K562 (cell line): ENCODE results near the gene ANO2. TPM values are rescaled to one million over a fixed set of nuclear protein-coding genes. Genes with fewer than 3 reads are reported as not detected.

ENCODE experiments used
- ATAC-seq: fragments of 200-7000 bp; cut with Tn5 transposase; 3 replicates; pipeline ENCODE4 v1.9.1; 2020; ENCODE audit warnings: moderate library complexity
- BruUV-seq: library from RNA; stranded (reverse); fragments of 400-500 nt; replicated peaks from 2 replicates; lab custom pipeline; 2021; lab: Mats Ljungman, UMichigan
- CTCF ChIA-PET: fragments of 300-600 bp; formaldehyde crosslinking; extraction: SDS; loops from one replicate; lab custom pipeline; 2021; ENCODE audit warnings: low intra/inter-chr PET ratio; lab: Yijun Ruan, JAX
- POLR2A ChIA-PET: fragments of 300-600, 350-650 bp; sonication (Branson Sonifier 250); formaldehyde crosslinking; extraction: SDS; loops from one replicate; lab custom pipeline; 2021; ENCODE audit warnings: antibody characterized with exemption, inconsistent platforms; lab: Yijun Ruan, JAX
- DNase-seq, 4 experiments: peaks; one replicate each; pipeline versions ENCODE4 v3.0.0 to v3.0.0-alpha.2; 2011 to 2018; ENCODE audit warnings: low spot score in 3 of 4, mixed read lengths in 3 of 4; ENCODE audit errors: extremely low read depth in 1 of 4
- FAIRE-seq: peaks from 2 replicates; lab custom pipeline; 2011; peaks lifted over from hg19 to GRCh38; lab: Jason Lieb, UNC
- H2AFZ ChIP-seq: 2 replicates; pipeline ENCODE4 v1.6.0; 2011; ENCODE audit warnings: low read depth, low read length, control low read depth, inconsistent platforms
- H3K27ac ChIP-seq: fragments of 200-600 bp; 3 replicates; pipeline ENCODE4 v1.8.0; 2011; ENCODE audit warnings: low read depth, mild to moderate bottlenecking, control low read depth, inconsistent platforms, low read length, moderate library complexity, mixed read lengths; ENCODE audit errors: extremely low read depth
- H3K27me3 ChIP-seq, 2 experiments: fragments of 300-600 bp in 1 of 2; 2 replicates in 1 of 2; 3 replicates in 1 of 2; pipeline versions ENCODE4 v1.6.0 to v1.8.0; 2011; ENCODE audit warnings: inconsistent platforms in 2 of 2, low read length in 2 of 2, mild to moderate bottlenecking in 1 of 2, mixed read lengths in 1 of 2, moderate library complexity in 1 of 2; ENCODE audit not compliant: control insufficient read depth in 2 of 2, insufficient read depth in 2 of 2
- H3K36me3 ChIP-seq: fragments of 300-600 bp; 3 replicates; pipeline ENCODE4 v1.8.0; 2011; ENCODE audit warnings: mild to moderate bottlenecking, low read length, inconsistent platforms; ENCODE audit not compliant: control insufficient read depth, insufficient read depth
- H3K4me1 ChIP-seq, 2 experiments: fragments of 200-600 bp in 1 of 2; replicated peaks in 1 of 2; 2 replicates in 1 of 2; 3 replicates in 1 of 2; pipeline versions ENCODE4 v1.5.1 to v1.8.0; 2011; ENCODE audit warnings: inconsistent platforms in 2 of 2, low read length in 2 of 2, mild to moderate bottlenecking in 1 of 2, mixed read lengths in 1 of 2, moderate library complexity in 1 of 2; ENCODE audit not compliant: control insufficient read depth in 2 of 2, insufficient read depth in 2 of 2
- H3K4me2 ChIP-seq: 2 replicates; pipeline ENCODE4 v1.6.1; 2011; ENCODE audit warnings: low read length, control low read depth, inconsistent platforms, mixed read lengths; ENCODE audit not compliant: insufficient read depth
- H3K4me3 ChIP-seq: fragments of 200-600 bp; sonication (generic), shearing (Covaris generic); 2 replicates; pipeline ENCODE4 v1.5.1; 2016; ENCODE audit warnings: control low read depth, inconsistent platforms
- H3K79me2 ChIP-seq: fragments of 200-600 bp; 3 replicates; pipeline ENCODE4 v1.8.0; 2011; ENCODE audit warnings: low read length, inconsistent platforms; ENCODE audit not compliant: control insufficient read depth, insufficient read depth
- H3K9ac ChIP-seq, 2 experiments: 2 replicates each; pipeline versions ENCODE4 v1.6.0 to v1.6.1; 2011; ENCODE audit warnings: low read depth in 2 of 2, low read length in 2 of 2, control low read depth in 1 of 2, inconsistent platforms in 1 of 2, mild to moderate bottlenecking in 1 of 2, mixed read lengths in 1 of 2; ENCODE audit not compliant: insufficient read depth in 1 of 2
- H3K9me1 ChIP-seq: one replicate; pipeline ENCODE4 v1.6.0; 2011; ENCODE audit warnings: inconsistent platforms, mild to moderate bottlenecking, low read length, moderate library complexity; ENCODE audit not compliant: control insufficient read depth, insufficient read depth
- H3K9me3 ChIP-seq: replicated peaks from 2 replicates; pipeline ENCODE4 v1.5.1; 2011; ENCODE audit warnings: low read depth, low read length, inconsistent platforms; ENCODE audit not compliant: control insufficient read depth, insufficient read depth
- H4K20me1 ChIP-seq: replicated peaks from 2 replicates; pipeline ENCODE4 v1.6.1; 2011; ENCODE audit warnings: low read length, inconsistent platforms, mixed read lengths; ENCODE audit not compliant: control insufficient read depth, insufficient read depth
- CBX5 ChIP-seq: IDR thresholded peaks from 2 replicates; pipeline ENCODE4 v1.6.1; 2014; ENCODE audit warnings: low read depth, borderline replicate concordance
- ETV6 ChIP-seq, 3 experiments: fragments of 150-350 bp in 1 of 3; sonication (generic) in 1 of 3; formaldehyde crosslinking in 1 of 3; IDR thresholded peaks; 2 replicates each; pipeline versions ENCODE4 v1.6.1 to v1.8.0; 2014 to 2022; ENCODE audit warnings: borderline replicate concordance in 2 of 3, low read depth in 2 of 3, antibody characterized with exemption in 1 of 3, low read length in 1 of 3, mild to moderate bottlenecking in 1 of 3, missing genetic modification reagents in 1 of 3
- KLF13 ChIP-seq: fragments of 450-650 bp; IDR thresholded peaks from 2 replicates; pipeline ENCODE4 v1.6.1; 2016; ENCODE audit warnings: missing genetic modification characterization, low read depth, mild to moderate bottlenecking, missing compliant biosample characterization, moderate library complexity, borderline replicate concordance
- TCF3 ChIP-seq: sonication (generic); formaldehyde crosslinking; IDR thresholded peaks from 2 replicates; pipeline ENCODE4 v1.4.0; 2020; ENCODE audit warnings: mild to moderate bottlenecking, missing genetic modification reagents
- ZBTB7A ChIP-seq: IDR thresholded peaks from 2 replicates; pipeline ENCODE4 v1.6.1; 2011; ENCODE audit warnings: low read depth, mild to moderate bottlenecking, low read length, moderate library complexity, borderline replicate concordance; ENCODE audit not compliant: control insufficient read depth
- ZNF780A ChIP-seq: fragments of 250-450 bp; sonication (Bioruptor Pico); IDR thresholded peaks from 2 replicates; pipeline ENCODE4 v1.5.0; 2021; ENCODE audit warnings: mild to moderate bottlenecking
- WGBS: fragments of 100-300 bp; shearing (Covaris generic); methylation state at CpG from one replicate; pipeline ENCODE4 v1.1.6; 2016; ENCODE audit warnings: low coverage, mixed read lengths; ENCODE audit not compliant: insufficient coverage; ENCODE audit errors: missing lambda C conversion rate; 5-methylcytosine and 5-hydroxymethylcytosine counted together
- in situ Hi-C: fragments of 300-500 bp; cut with MboI; formaldehyde crosslinking; loops from 4 replicates; pipeline ENCODE4 v1.15.0; 2018; ENCODE audit warnings: inconsistent platforms, mixed read lengths
- intact Hi-C: fragments of 100-400 bp; cut with micrococcal nuclease; formaldehyde crosslinking; loops from 2 replicates; pipeline ENCODE4 v1.14.2; 2022
- polyA plus RNA-seq, 8 experiments: library from polyadenylated mRNA; depleted of rRNA in 4 of 8; stranded (reverse) in 5 of 8; unstranded in 3 of 8; fragments of >200 nt; fragmentation: Nextera tagmentation in 2 of 8; fragmentation: Illumina TruSeq in 1 of 8; extraction: Ambion mirVana in 2 of 8; extraction: Trizol in 1 of 8; gene quantifications; 2 replicates each; pipeline versions ENCODE4 v1.2.1 to v1.2.3, GENCODE V29; 2011 to 2014; ENCODE audit warnings: inconsistent platforms in 1 of 8, missing spikeins in 1 of 8
- total RNA-seq, 7 experiments: library from RNA; depleted of rRNA in 6 of 7; stranded (reverse); fragments of >200 nt in 6 of 7; fragmentation: Illumina TruSeq in 2 of 7; extraction: Trizol in 2 of 7; gene quantifications; 2 replicates each; pipeline versions ENCODE4 v1.2.1 to v1.2.3, GENCODE V29; 2011 to 2021; ENCODE audit warnings: low replicate concordance in 1 of 7
- TF ChIP-seq, protein P1 (sequence below): fragments of 200-600 bp; sonication (generic); IDR thresholded peaks from one replicate; pipeline ENCODE4 v1.6.1; 2012; ENCODE audit warnings: mild to moderate bottlenecking, low read depth, low read length, inconsistent platforms

Gene ANO2
- total and polyA plus RNA-seq, 9 of the 15 experiments (the other 6 are each of a cell fraction or from before 2014, with no cell fraction given) = 0.64 TPM; not detected in 8

DNA sequence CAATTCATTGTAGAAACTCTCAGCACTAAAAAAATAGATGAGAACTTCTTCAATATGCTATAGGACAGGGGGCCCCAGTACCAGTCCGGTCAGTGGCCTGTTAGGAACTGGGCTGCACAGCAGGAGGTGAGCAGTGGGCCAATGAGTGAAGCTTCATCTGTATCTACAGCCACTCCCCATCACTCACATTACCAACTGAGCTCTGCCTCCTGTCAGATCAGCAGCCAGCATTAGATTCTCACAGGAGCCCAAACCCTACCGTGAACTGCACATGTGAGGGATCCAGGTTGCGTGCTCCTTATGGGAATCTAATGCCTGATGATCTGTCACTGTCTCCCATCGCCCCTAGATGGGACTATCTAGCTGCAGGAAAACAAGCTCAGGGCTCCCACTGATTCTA, 15.7 kb upstream of the ANO2 start (continued):
- TF ChIP-seq ETV6 (IDR thresholded peaks at IDR 0.05; ENCODE audit: borderline replicate concordance in 1 of 2, low read depth in 2 of 2, low read length in 1 of 2) = no peak
- TF ChIP-seq ETV6 (CRISPR knock-in tag; IDR thresholded peaks at IDR 0.05; ENCODE audit: borderline replicate concordance) = no peak
- TF ChIP-seq ZNF780A (CRISPR knock-in tag) = no peak
- TF ChIP-seq ZBTB7A = no peak
- TF ChIP-seq TCF3 (CRISPR knock-in tag) = no peak
- TF ChIP-seq CBX5 = no peak
- TF ChIP-seq KLF13 (tag) = no peak

DNA sequence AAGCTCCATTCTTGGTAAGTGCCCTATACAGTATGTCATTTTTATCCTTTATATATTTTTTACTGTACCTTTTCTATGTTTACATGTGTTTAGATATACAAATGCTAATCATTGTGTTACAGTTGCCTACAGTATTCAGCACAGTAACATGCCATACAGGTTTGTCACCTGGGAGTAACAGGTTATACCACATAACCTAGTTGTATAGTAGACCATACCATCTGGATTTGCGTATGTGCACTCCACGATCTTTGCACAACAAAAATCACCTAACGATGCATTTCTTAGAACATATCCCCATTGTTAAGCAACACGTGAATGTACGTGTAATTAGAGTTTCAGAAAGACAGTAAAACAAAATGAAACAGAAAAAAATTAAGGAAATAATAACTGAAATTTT, 11.9 kb upstream of the ANO2 start:
- no peaks in the 10 kb centered on the region for H3K79me2 ChIP-seq
- ATAC-seq (no peak), FAIRE-seq (no peak), DNase-seq (no peak)
- H3K4me1 ChIP-seq = no peaks in the 10 kb centered on the region
- H3K36me3 ChIP-seq = no peaks in the 10 kb centered on the region
- no TSS peak for BruUV-seq
- H3K9ac ChIP-seq = no peak overlapping the region
- H3K27me3 ChIP-seq = no peaks in the 10 kb centered on the region
- in situ Hi-C loops (no loop called here), intact Hi-C loops (no loop called here)
- no peaks in the 10 kb centered on the region for H4K20me1 ChIP-seq
- TF ChIP-seq, protein P1, sequence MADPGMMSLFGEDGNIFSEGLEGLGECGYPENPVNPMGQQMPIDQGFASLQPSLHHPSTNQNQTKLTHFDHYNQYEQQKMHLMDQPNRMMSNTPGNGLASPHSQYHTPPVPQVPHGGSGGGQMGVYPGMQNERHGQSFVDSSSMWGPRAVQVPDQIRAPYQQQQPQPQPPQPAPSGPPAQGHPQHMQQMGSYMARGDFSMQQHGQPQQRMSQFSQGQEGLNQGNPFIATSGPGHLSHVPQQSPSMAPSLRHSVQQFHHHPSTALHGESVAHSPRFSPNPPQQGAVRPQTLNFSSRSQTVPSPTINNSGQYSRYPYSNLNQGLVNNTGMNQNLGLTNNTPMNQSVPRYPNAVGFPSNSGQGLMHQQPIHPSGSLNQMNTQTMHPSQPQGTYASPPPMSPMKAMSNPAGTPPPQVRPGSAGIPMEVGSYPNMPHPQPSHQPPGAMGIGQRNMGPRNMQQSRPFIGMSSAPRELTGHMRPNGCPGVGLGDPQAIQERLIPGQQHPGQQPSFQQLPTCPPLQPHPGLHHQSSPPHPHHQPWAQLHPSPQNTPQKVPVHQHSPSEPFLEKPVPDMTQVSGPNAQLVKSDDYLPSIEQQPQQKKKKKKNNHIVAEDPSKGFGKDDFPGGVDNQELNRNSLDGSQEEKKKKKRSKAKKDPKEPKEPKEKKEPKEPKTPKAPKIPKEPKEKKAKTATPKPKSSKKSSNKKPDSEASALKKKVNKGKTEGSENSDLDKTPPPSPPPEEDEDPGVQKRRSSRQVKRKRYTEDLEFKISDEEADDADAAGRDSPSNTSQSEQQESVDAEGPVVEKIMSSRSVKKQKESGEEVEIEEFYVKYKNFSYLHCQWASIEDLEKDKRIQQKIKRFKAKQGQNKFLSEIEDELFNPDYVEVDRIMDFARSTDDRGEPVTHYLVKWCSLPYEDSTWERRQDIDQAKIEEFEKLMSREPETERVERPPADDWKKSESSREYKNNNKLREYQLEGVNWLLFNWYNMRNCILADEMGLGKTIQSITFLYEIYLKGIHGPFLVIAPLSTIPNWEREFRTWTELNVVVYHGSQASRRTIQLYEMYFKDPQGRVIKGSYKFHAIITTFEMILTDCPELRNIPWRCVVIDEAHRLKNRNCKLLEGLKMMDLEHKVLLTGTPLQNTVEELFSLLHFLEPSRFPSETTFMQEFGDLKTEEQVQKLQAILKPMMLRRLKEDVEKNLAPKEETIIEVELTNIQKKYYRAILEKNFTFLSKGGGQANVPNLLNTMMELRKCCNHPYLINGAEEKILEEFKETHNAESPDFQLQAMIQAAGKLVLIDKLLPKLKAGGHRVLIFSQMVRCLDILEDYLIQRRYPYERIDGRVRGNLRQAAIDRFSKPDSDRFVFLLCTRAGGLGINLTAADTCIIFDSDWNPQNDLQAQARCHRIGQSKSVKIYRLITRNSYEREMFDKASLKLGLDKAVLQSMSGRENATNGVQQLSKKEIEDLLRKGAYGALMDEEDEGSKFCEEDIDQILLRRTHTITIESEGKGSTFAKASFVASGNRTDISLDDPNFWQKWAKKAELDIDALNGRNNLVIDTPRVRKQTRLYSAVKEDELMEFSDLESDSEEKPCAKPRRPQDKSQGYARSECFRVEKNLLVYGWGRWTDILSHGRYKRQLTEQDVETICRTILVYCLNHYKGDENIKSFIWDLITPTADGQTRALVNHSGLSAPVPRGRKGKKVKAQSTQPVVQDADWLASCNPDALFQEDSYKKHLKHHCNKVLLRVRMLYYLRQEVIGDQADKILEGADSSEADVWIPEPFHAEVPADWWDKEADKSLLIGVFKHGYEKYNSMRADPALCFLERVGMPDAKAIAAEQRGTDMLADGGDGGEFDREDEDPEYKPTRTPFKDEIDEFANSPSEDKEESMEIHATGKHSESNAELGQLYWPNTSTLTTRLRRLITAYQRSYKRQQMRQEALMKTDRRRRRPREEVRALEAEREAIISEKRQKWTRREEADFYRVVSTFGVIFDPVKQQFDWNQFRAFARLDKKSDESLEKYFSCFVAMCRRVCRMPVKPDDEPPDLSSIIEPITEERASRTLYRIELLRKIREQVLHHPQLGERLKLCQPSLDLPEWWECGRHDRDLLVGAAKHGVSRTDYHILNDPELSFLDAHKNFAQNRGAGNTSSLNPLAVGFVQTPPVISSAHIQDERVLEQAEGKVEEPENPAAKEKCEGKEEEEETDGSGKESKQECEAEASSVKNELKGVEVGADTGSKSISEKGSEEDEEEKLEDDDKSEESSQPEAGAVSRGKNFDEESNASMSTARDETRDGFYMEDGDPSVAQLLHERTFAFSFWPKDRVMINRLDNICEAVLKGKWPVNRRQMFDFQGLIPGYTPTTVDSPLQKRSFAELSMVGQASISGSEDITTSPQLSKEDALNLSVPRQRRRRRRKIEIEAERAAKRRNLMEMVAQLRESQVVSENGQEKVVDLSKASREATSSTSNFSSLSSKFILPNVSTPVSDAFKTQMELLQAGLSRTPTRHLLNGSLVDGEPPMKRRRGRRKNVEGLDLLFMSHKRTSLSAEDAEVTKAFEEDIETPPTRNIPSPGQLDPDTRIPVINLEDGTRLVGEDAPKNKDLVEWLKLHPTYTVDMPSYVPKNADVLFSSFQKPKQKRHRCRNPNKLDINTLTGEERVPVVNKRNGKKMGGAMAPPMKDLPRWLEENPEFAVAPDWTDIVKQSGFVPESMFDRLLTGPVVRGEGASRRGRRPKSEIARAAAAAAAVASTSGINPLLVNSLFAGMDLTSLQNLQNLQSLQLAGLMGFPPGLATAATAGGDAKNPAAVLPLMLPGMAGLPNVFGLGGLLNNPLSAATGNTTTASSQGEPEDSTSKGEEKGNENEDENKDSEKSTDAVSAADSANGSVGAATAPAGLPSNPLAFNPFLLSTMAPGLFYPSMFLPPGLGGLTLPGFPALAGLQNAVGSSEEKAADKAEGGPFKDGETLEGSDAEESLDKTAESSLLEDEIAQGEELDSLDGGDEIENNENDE = no peak
- ChIA-PET POLR2A (no interaction called here), CTCF (no interaction called here)
- no peaks in the 10 kb centered on the region for H3K9me1 ChIP-seq
- no peak overlapping the region for H2AFZ ChIP-seq
- H3K27ac ChIP-seq = no peak overlapping the region
- no peaks in the 10 kb centered on the region for H3K9me3 ChIP-seq
- no peak overlapping the region for H3K4me2 ChIP-seq
- no peak overlapping the region for H3K4me3 ChIP-seq
- WGBS = 0% methylated on average over 5 of the region's 5 CpGs
